Activated effector memory CD4-positive, alpha-beta T cell treated with Interleukin-2 at 50 U/mL for 16 hours (primary cell): ENCODE data around the gene KCTD11.

Source experiments
- DNase-seq: peaks from one replicate; pipeline ENCODE4 v3.0.0-alpha.2; 2020

Gene KCTD11

GRCh38 chr17:7380321-7380720 lies 28.4 kb downstream of the KCTD11 start:
- no peak for DNase-seq

- DNase-seq = no peak
Observed at GRCh38 chr17:7380855-7381683, 29.1 kb downstream of the KCTD11 start, which contains the start of gene TNK1. Gene TNK1 (plus strand): TSS chr17:7381089. CDS start chr17:7382927, 1,838 bp downstream.

- DNase-seq = no peak
Observed at GRCh38 chr17:7382901-7383300, 30.9 kb downstream of the KCTD11 start.

- no peak for DNase-seq
Observed at GRCh38 chr17:7383371-7383741, 31.4 kb downstream of the KCTD11 start.

GRCh38 chr17:7383742-7384488 lies 32.0 kb downstream of the KCTD11 start:
- peak; percentile 77 for DNase-seq

- no peak for DNase-seq
Observed at GRCh38 chr17:7384489-7385081, 32.6 kb downstream of the KCTD11 start.

GRCh38 chr17:7388856-7389255 lies 36.9 kb downstream of the KCTD11 start:
- no peak for DNase-seq

- DNase-seq = no peak
Observed at GRCh38 chr17:7389924-7390910, 38.3 kb downstream of the KCTD11 start.

GRCh38 chr17:7391307-7391706 lies 39.3 kb downstream of the KCTD11 start:
- no peak for DNase-seq

GRCh38 chr17:7392696-7393612 lies 41.0 kb downstream of the KCTD11 start:
- DNase-seq = no peak

GRCh38 chr17:7393613-7394451 lies 41.9 kb downstream of the KCTD11 start:
- peak; percentile 31 for DNase-seq

GRCh38 chr17:7394452-7395191 lies 42.7 kb downstream of the KCTD11 start, which contains the start of gene PLSCR3:
Gene PLSCR3 (minus strand): TSS chr17:7394525. CDS start chr17:7394110, 415 bp downstream.
- DNase-seq = peak; percentile 80

- no peak for DNase-seq
Observed at GRCh38 chr17:7396147-7396546, 44.2 kb downstream of the KCTD11 start.

- DNase-seq = no peak
Observed at GRCh38 chr17:7398612-7399011, 46.6 kb downstream of the KCTD11 start.

- no peak for DNase-seq
Observed at GRCh38 chr17:7403043-7403726, 51.2 kb downstream of the KCTD11 start.

GRCh38 chr17:7403727-7403976 lies 51.7 kb downstream of the KCTD11 start:
- DNase-seq = no peak

- peak; percentile 92 for DNase-seq
Observed at GRCh38 chr17:7403977-7404736, 52.2 kb downstream of the KCTD11 start, which contains the start of gene TMEM256. Gene TMEM256 (minus strand): TSS chr17:7404097. CDS start chr17:7404084, 13 bp downstream.
